ENCODE measurements around the gene TMEM183A.

- no peak for TF ChIP-seq CTCF (IDR thresholded peaks at IDR 0.05; ENCODE audit: poor library complexity)
- no peak for TF ChIP-seq EZH2phosphoT487 (IDR thresholded peaks at IDR 0.05; ENCODE audit: low read depth, severe bottlenecking, unreplicated experiment)
- TF ChIP-seq EZH2 (IDR thresholded peaks at IDR 0.05; ENCODE audit: borderline replicate concordance), result no peak
These were observed 64.9 kb downstream of the TMEM183A start for GRCh38 chr1:203072002-203072602.
